A549 (cell line): ENCODE data around the gene DPYSL3. TPM values are rescaled to one million over a fixed set of nuclear protein-coding genes. Genes with fewer than 3 reads are reported as not detected.

ENCODE experiments used
- ATAC-seq, 2 experiments: fragments of 200-7000 bp in 1 of 2; fragments of >200 bp in 1 of 2; cut with Nextera tagmentation in 1 of 2; cut with Tn5 transposase in 1 of 2; 3 replicates each; pipeline versions ENCODE4 v1.8.0 to v1.9.1; 2018 to 2020; ENCODE audit warnings: mild to moderate bottlenecking in 1 of 2, moderate library complexity in 1 of 2
- CTCF ChIA-PET: fragments of 300-600 bp; sonication (Branson Sonifier 250); formaldehyde crosslinking; extraction: SDS; loops from one replicate; lab custom pipeline; 2021; ENCODE audit warnings: antibody characterized with exemption, inconsistent platforms; lab: Yijun Ruan, JAX
- POLR2A ChIA-PET: fragments of 350-600 bp; formaldehyde crosslinking; extraction: SDS; loops from one replicate; lab custom pipeline; 2021; ENCODE audit warnings: antibody characterized with exemption, inconsistent platforms; lab: Yijun Ruan, JAX
- DNase-seq, 2 experiments: peaks; one replicate each; pipeline versions ENCODE4 v3.0.0 to v3.0.0-alpha.2; 2011 to 2016; ENCODE audit warnings: low read depth in 1 of 2, low spot score in 1 of 2
- FAIRE-seq: peaks from 2 replicates; lab custom pipeline; 2011; peaks lifted over from hg19 to GRCh38; lab: Jason Lieb, UNC
- H3K27ac ChIP-seq, 2 experiments: fragments of >200 bp; sonication (Bioruptor Twin); formaldehyde crosslinking; 3 replicates each; pipeline ENCODE4 v1.5.1; 2016 to 2017
- H3K4me1 ChIP-seq: fragments of >200 bp; sonication (Bioruptor Twin); formaldehyde crosslinking; 3 replicates; pipeline ENCODE4 v1.6.1; 2016
- H3K4me2 ChIP-seq: fragments of >200 bp; sonication (Bioruptor Twin); formaldehyde crosslinking; 3 replicates; pipeline ENCODE4 v1.6.1; 2016
- H3K4me3 ChIP-seq: fragments of >200 bp; sonication (Bioruptor Twin); formaldehyde crosslinking; 3 replicates; pipeline ENCODE4 v1.5.1; 2016
- H3K9me3 ChIP-seq: fragments of >200 bp; sonication (Bioruptor Twin); formaldehyde crosslinking; 3 replicates; pipeline ENCODE4 v1.6.1; 2016
- BCL3 ChIP-seq: fragments of >200 bp; sonication (Bioruptor Twin); formaldehyde crosslinking; IDR thresholded peaks from 3 replicates; pipeline ENCODE4 v1.6.1; 2016
- CBX2 ChIP-seq: fragments of 200-600 bp; sonication (generic); IDR thresholded peaks from 2 replicates; pipeline ENCODE4 v1.6.1; 2016; ENCODE audit warnings: low read depth, mild to moderate bottlenecking, borderline replicate concordance
- CBX8 ChIP-seq: fragments of 200-600 bp; sonication (generic); IDR thresholded peaks from 2 replicates; pipeline ENCODE4 v1.6.1; 2016
- E2F6 ChIP-seq: IDR thresholded peaks from 2 replicates; pipeline ENCODE4 v1.6.1; 2012; ENCODE audit warnings: low read depth, borderline replicate concordance
- EHMT2 ChIP-seq: fragments of 200-600 bp; sonication (generic); IDR thresholded peaks from 2 replicates; pipeline ENCODE4 v1.6.1; 2016; ENCODE audit warnings: antibody characterized with exemption, low read depth, mild to moderate bottlenecking, moderate library complexity
- EP300 ChIP-seq, 2 experiments: fragments of >200 bp; sonication (Bioruptor Twin); formaldehyde crosslinking; IDR thresholded peaks; 2 replicates in 1 of 2; 3 replicates in 1 of 2; pipeline ENCODE4 v1.6.1; 2016 to 2017
- FOSL2 ChIP-seq, 2 experiments: fragments of 450-650 bp in 1 of 2; fragments of >200 bp in 1 of 2; sonication (Bioruptor Twin) in 1 of 2; formaldehyde crosslinking; IDR thresholded peaks; 2 replicates each; pipeline versions ENCODE4 v1.5.0 to v1.6.1; 2016 to 2020; ENCODE audit warnings: mild to moderate bottlenecking in 1 of 2, moderate library complexity in 1 of 2
- GATA3 ChIP-seq: IDR thresholded peaks from 2 replicates; pipeline ENCODE4 v1.6.1; 2012; ENCODE audit warnings: borderline replicate concordance
- HDAC2 ChIP-seq: fragments of 200-600 bp; sonication (generic); IDR thresholded peaks from 2 replicates; pipeline ENCODE4 v1.6.1; 2016
- HMGXB4 ChIP-seq: fragments of 250-450 bp; sonication (Bioruptor Pico); IDR thresholded peaks from 2 replicates; pipeline ENCODE4 v1.5.0; 2021; ENCODE audit warnings: mild to moderate bottlenecking, moderate library complexity, borderline replicate concordance
- MAFK ChIP-seq: fragments of 450-650 bp; IDR thresholded peaks from 2 replicates; pipeline ENCODE4 v1.6.1; 2014; ENCODE audit not compliant: partially characterized antibody
- MYC ChIP-seq: IDR thresholded peaks from 2 replicates; pipeline ENCODE4 v1.6.1; 2012; ENCODE audit warnings: mild to moderate bottlenecking, inconsistent platforms, low read length, improper control_type of control experiment, borderline replicate concordance
- NPAS2 ChIP-seq: fragments of 250-450 bp; sonication (Bioruptor Pico); IDR thresholded peaks from 2 replicates; pipeline ENCODE4 v1.8.0; 2022; ENCODE audit warnings: mild to moderate bottlenecking, moderate library complexity, borderline replicate concordance
- PHF8 ChIP-seq: fragments of 200-600 bp; sonication (generic); IDR thresholded peaks from 2 replicates; pipeline ENCODE4 v1.6.1; 2016; ENCODE audit warnings: low read depth, mild to moderate bottlenecking, antibody characterized with exemption, moderate library complexity, borderline replicate concordance
- RFX5 ChIP-seq: fragments of 450-650 bp; IDR thresholded peaks from 2 replicates; pipeline ENCODE4 v1.7.1; 2014; ENCODE audit warnings: antibody characterized with exemption, mild to moderate bottlenecking, moderate library complexity
- SMC3 ChIP-seq: fragments of >200 bp; sonication (Bioruptor Twin); formaldehyde crosslinking; IDR thresholded peaks from 3 replicates; pipeline ENCODE4 v1.6.1; 2018; ENCODE audit warnings: inconsistent platforms
- ZFP36 ChIP-seq: fragments of 450-650 bp; IDR thresholded peaks from 2 replicates; pipeline ENCODE4 v1.6.1; 2014; ENCODE audit warnings: borderline replicate concordance; ENCODE audit not compliant: partially characterized antibody
- ZSCAN20 ChIP-seq: fragments of 250-450 bp; sonication (Bioruptor Pico); IDR thresholded peaks from 2 replicates; pipeline ENCODE4 v1.8.0; 2022; ENCODE audit warnings: mild to moderate bottlenecking, moderate library complexity
- WGBS: methylation state at CpG from one replicate; pipeline ENCODE4 v1.1.6; 2017; ENCODE audit errors: missing lambda C conversion rate; 5-methylcytosine and 5-hydroxymethylcytosine counted together
- polyA plus RNA-seq, 4 experiments: library from polyadenylated mRNA; depleted of rRNA in 3 of 4; stranded (reverse); fragments of >200 nt; fragmentation: RNase III in 1 of 4; extraction: RNeasy Plus Mini Kit Qiagen cat#74134 plus additional on column Dnase treatment in 1 of 4; gene quantifications; 2 replicates in 3 of 4; 3 replicates in 1 of 4; pipeline ENCODE4 v1.2.3, GENCODE V29; 2011 to 2017
- TF ChIP-seq, protein P1 (sequence below): fragments of >200 bp; sonication (Bioruptor Twin); formaldehyde crosslinking; IDR thresholded peaks from 2 replicates; pipeline ENCODE4 v1.6.1; 2016

DPYSL3 gene
- polyA plus RNA-seq, 2 of the 4 experiments (the other 2 are of a cell fraction): 16.5 to 22.3 TPM

GRCh38 chr5:147388184-147389108 lies 121.4 kb downstream of the DPYSL3 start:
- DNase-seq (no peak), FAIRE-seq (no peak), ATAC-seq (no peak)
- CTCF ChIA-PET: interaction anchor here (0.9 to 3.6 kb wide), 8 partner anchors 14 to 199 kb away, joined by 3 to 15 read pairs (median 5); no protein-coding TSS in a partner anchor
- POLR2A ChIA-PET: no interaction called here
- no peak overlapping the region for H3K4me2 ChIP-seq
- no peaks in the 10 kb centered on the region for H3K4me1 ChIP-seq
- TF ChIP-seq EHMT2 (no peak), FOSL2 (IDR thresholded peaks at IDR 0.05) (no peak), FOSL2 (CRISPR knock-in tag; IDR thresholded peaks at IDR 0.05) (no peak), PHF8 (no peak), E2F6 (no peak), BCL3 (no peak), ZSCAN20 (no peak), HDAC2 (no peak), MYC (no peak), HMGXB4 (CRISPR knock-in tag) (no peak)
- TF ChIP-seq, protein P1, sequence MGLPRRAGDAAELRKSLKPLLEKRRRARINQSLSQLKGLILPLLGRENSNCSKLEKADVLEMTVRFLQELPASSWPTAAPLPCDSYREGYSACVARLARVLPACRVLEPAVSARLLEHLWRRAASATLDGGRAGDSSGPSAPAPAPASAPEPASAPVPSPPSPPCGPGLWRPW: no peak
- H3K27ac ChIP-seq: no peak overlapping the region
- WGBS: 29% methylated on average over 7 of the region's 7 CpGs
- H3K4me3 ChIP-seq: no peak overlapping the region
- no peaks in the 10 kb centered on the region for H3K9me3 ChIP-seq

- ChIA-PET POLR2A (no interaction called here), CTCF (interaction anchor here (0.9 to 2.2 kb wide), 3 partner anchors 13 to 163 kb away, joined by 3 to 12 read pairs (median 6); no protein-coding TSS in a partner anchor)
- ATAC-seq: no peak
- TF ChIP-seq HDAC2: no peak
- H3K4me3 ChIP-seq: no peak overlapping the region
- H3K4me1 ChIP-seq: no peaks in the 10 kb centered on the region
- DNase-seq: no peak
- no peak overlapping the region for H3K4me2 ChIP-seq
- no peak for FAIRE-seq
- no peak overlapping the region for H3K27ac ChIP-seq
- WGBS: 45% methylated on average over 4 of the region's 4 CpGs
- H3K9me3 ChIP-seq: no peaks in the 10 kb centered on the region
These were observed 122.8 kb downstream of the DPYSL3 start for GRCh38 chr5:147387109-147387508.

DNA sequence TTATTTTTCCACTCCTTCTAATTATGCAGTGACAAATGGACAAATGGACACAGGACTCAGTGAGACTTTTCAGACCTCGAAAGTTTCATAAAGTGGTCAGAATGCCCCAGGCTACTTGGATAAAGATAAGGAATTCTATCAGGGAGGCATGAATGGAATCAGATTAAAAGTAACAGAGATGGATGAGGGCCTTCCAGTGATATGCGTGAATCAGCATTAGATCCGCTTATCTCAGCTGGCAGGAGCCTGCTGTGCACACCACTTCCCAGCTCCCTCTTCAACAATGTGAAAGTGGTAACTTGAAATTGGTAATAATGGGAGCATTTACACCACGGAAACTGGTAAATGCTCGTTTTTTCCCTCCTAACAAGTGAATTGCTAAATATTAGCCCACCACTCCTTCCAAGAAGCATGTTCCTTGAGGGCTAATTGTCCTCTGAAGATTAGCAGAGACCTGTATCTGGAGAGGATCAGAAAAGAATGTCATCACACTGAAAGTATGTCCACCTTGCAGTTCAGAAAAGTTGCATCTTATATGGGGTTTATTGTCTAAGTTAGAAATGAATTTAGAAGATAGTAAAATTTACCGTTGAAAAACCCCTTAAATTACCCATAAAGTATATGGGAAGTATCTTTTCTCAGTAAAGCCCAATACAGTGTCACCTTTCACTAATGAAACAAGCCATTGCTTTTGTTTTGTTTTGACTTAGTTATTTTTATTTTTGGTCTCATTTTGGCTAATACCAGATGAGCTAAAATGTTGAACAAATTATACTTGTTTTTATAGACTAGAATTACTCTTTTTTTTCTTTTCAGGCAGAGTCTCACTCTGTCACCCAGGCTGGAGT lies 125.3 kb downstream of the DPYSL3 start:
- ATAC-seq (no peak), FAIRE-seq (no peak), DNase-seq (no peak)
- Histone ChIP-seq H3K27ac (no peak overlapping the region), H3K4me1 (no peaks in the 10 kb centered on the region), H3K9me3 (no peaks in the 10 kb centered on the region), H3K4me3 (no peak overlapping the region), H3K4me2 (no peak overlapping the region)
- CTCF ChIA-PET: interaction anchor here (2.4 kb wide), 1 partner anchor 15 kb away, joined by 10 read pairs; no protein-coding TSS in a partner anchor
- WGBS: 42% methylated on average over 6 of the region's 6 CpGs
- POLR2A ChIA-PET: no interaction called here
- TF ChIP-seq CBX2 (no peak), MAFK (no peak), CBX8 (no peak), GATA3 (no peak), EP300 (IDR thresholded peaks at IDR 0.05) (no peak), E2F6 (no peak), ZFP36 (no peak), RFX5 (no peak), NPAS2 (no peak), SMC3 (no peak), BCL3 (no peak)
